Measurements from ENCODE around the gene TCF20.
A peak's percentile ranks its signal among the peaks of the same experiment; 100 is the strongest.

- TF ChIP-seq MAX (IDR thresholded peaks at IDR 0.05; ENCODE audit: low read depth, low read length) (peak; percentile 44; the same call in 1 of the 2 replicates), CTCF (IDR thresholded peaks at IDR 0.05; ENCODE audit: low read depth, low read length) (no peak)
Observed at GRCh38 chr22:42269432-42270175, 849 bp downstream of the TCF20 start.
